IMR-90 (cell line): ENCODE results near the gene EXOC6. TPM values are rescaled to one million over a fixed set of nuclear protein-coding genes. Genes with fewer than 3 reads are reported as not detected.
"Not testable (repeated sequence)": the region's sequence is repeated elsewhere in the genome, so short reads cannot be mapped to it uniquely, and the experiment has no call there.

Source experiments
- ATAC-seq: fragments of 200-7000 bp; cut with Tn5 transposase; 2 replicates; pipeline ENCODE4 v1.9.1; 2020; ENCODE audit warnings: low read depth, mild to moderate bottlenecking, moderate library complexity
- BruUV-seq: library from RNA; stranded (reverse); fragments of 400-500 nt; replicated peaks from 2 replicates; lab custom pipeline; 2021; lab: Mats Ljungman, UMichigan
- CTCF ChIA-PET: fragments of 300-600 bp; formaldehyde crosslinking; extraction: SDS; loops from one replicate; lab custom pipeline; 2021; ENCODE audit warnings: antibody characterized with exemption; lab: Yijun Ruan, JAX
- POLR2A ChIA-PET: fragments of 300-600 bp; sonication (Branson Sonifier 250); formaldehyde crosslinking; loops from one replicate; lab custom pipeline; 2022; ENCODE audit warnings: antibody characterized with exemption; ENCODE audit not compliant: unreplicated experiment; lab: Charles Lee
- DNase-seq: peaks from one replicate; pipeline ENCODE4 v3.0.0; 2013
- H2AFZ ChIP-seq: replicated peaks from 2 replicates; pipeline ENCODE3; 2013; ENCODE audit warnings: low read length, mild to moderate bottlenecking; ENCODE audit not compliant: poor library complexity
- H2AK5ac ChIP-seq: 2 replicates; pipeline ENCODE4 v1.6.1; 2013; ENCODE audit warnings: low read depth, low read length, inconsistent platforms
- H2AK9ac ChIP-seq: replicated peaks from 2 replicates; pipeline ENCODE3; 2013; ENCODE audit warnings: mild to moderate bottlenecking, low read depth, low read length, moderate library complexity; ENCODE audit not compliant: poor library complexity
- H2BK120ac ChIP-seq: 2 replicates; pipeline ENCODE4 v1.6.1; 2013; ENCODE audit warnings: low read depth, low read length, inconsistent platforms
- H2BK15ac ChIP-seq: 3 replicates; pipeline ENCODE4 v1.6.1; 2013; ENCODE audit warnings: low read depth, low read length, inconsistent platforms
- H2BK20ac ChIP-seq: 2 replicates; pipeline ENCODE4 v1.6.1; 2013; ENCODE audit warnings: low read depth, mild to moderate bottlenecking, inconsistent platforms, low read length, moderate library complexity
- H2BK5ac ChIP-seq: 2 replicates; pipeline ENCODE4 v1.6.1; 2013; ENCODE audit warnings: mild to moderate bottlenecking, low read depth, low read length, inconsistent platforms; ENCODE audit not compliant: poor library complexity, severe bottlenecking
- H3K14ac ChIP-seq: replicated peaks from 2 replicates; pipeline ENCODE4 v1.6.1; 2013; ENCODE audit warnings: low read depth, low read length, inconsistent platforms
- H3K18ac ChIP-seq: 2 replicates; pipeline ENCODE4 v1.6.1; 2013; ENCODE audit warnings: low read depth, low read length, control low read depth
- H3K23ac ChIP-seq: 2 replicates; pipeline ENCODE4 v1.6.1; 2013; ENCODE audit warnings: low read depth, low read length, inconsistent platforms
- H3K27ac ChIP-seq: 2 replicates; pipeline ENCODE4 v1.5.1; 2013; ENCODE audit warnings: mild to moderate bottlenecking, control low read depth, low read length; ENCODE audit not compliant: insufficient read depth
- H3K27me3 ChIP-seq: 2 replicates; pipeline ENCODE4 v1.6.1; 2013; ENCODE audit warnings: low read length; ENCODE audit not compliant: control insufficient read depth, insufficient read depth
- H3K36me3 ChIP-seq: 2 replicates; pipeline ENCODE4 v1.6.1; 2013; ENCODE audit warnings: low read length, mixed read lengths; ENCODE audit not compliant: control insufficient read depth, insufficient read depth
- H3K4ac ChIP-seq: 2 replicates; pipeline ENCODE4 v1.6.1; 2013; ENCODE audit warnings: low read depth, low read length, inconsistent platforms
- H3K4me1 ChIP-seq: 2 replicates; pipeline ENCODE4 v1.6.1; 2013; ENCODE audit warnings: low read length, mixed read lengths; ENCODE audit not compliant: control insufficient read depth, insufficient read depth
- H3K4me2 ChIP-seq: 2 replicates; pipeline ENCODE4 v1.6.1; 2013; ENCODE audit warnings: low read depth, mild to moderate bottlenecking, control low read depth, low read length, moderate library complexity
- H3K4me3 ChIP-seq: 2 replicates; pipeline ENCODE4 v1.5.1; 2013; ENCODE audit warnings: low read depth, mild to moderate bottlenecking, control low read depth, low read length, moderate library complexity; ENCODE audit not compliant: insufficient read depth
- H3K56ac ChIP-seq: 2 replicates; pipeline ENCODE4 v1.6.1; 2013; ENCODE audit warnings: low read length, inconsistent platforms; ENCODE audit not compliant: insufficient read depth; ENCODE audit errors: extremely low read depth
- H3K79me1 ChIP-seq, 2 experiments: 2 replicates each; pipeline ENCODE4 v1.6.1; 2013; ENCODE audit warnings: low read length in 2 of 2, inconsistent platforms in 1 of 2, low read depth in 1 of 2
- H3K9ac ChIP-seq: 2 replicates; pipeline ENCODE4 v1.6.1; 2013; ENCODE audit warnings: low read depth, low read length, control low read depth
- H3K9me1 ChIP-seq: 2 replicates; pipeline ENCODE4 v1.6.1; 2013; ENCODE audit warnings: low read length, inconsistent platforms; ENCODE audit not compliant: insufficient read depth
- H3K9me3 ChIP-seq: 2 replicates; pipeline ENCODE4 v1.6.1; 2013; ENCODE audit warnings: low read length; ENCODE audit not compliant: control insufficient read depth, insufficient read depth
- H4K20me1 ChIP-seq: 2 replicates; pipeline ENCODE4 v1.6.1; 2013; ENCODE audit warnings: low read length, inconsistent platforms; ENCODE audit not compliant: insufficient read depth
- H4K5ac ChIP-seq: 2 replicates; pipeline ENCODE4 v1.6.1; 2013; ENCODE audit warnings: mild to moderate bottlenecking, low read depth, low read length, control low read depth
- H4K8ac ChIP-seq, 2 experiments: 2 replicates each; pipeline ENCODE4 v1.6.1; 2013; ENCODE audit warnings: low read depth in 2 of 2, low read length in 2 of 2, control low read depth in 1 of 2, inconsistent platforms in 1 of 2
- H4K91ac ChIP-seq: 2 replicates; pipeline ENCODE4 v1.6.1; 2013; ENCODE audit warnings: low read depth, low read length, inconsistent platforms; ENCODE audit not compliant: insufficient read depth
- WGBS, 2 experiments: methylation state at CpG; one replicate each; pipeline versions ENCODE4 v1.1.5 to v1.1.7; 2013; ENCODE audit warnings: missing lambda C conversion rate in 2 of 2; ENCODE audit not compliant: insufficient read length in 1 of 2; ENCODE audit errors: extremely low coverage in 2 of 2; 5-methylcytosine and 5-hydroxymethylcytosine counted together
- dilution Hi-C: fragments of 300-500 bp; cut with HindIII; formaldehyde crosslinking; loops from one replicate; pipeline ENCODE4 v1.14.3; 2018; ENCODE audit warnings: low sequenced_read_pairs; ENCODE audit not compliant: unreplicated experiment
- in situ Hi-C: fragments of 300-500 bp; cut with MboI; formaldehyde crosslinking; loops from 3 replicates; pipeline ENCODE4 v1.14.3; 2019; ENCODE audit warnings: low sequenced_read_pairs, inconsistent platforms, mixed read lengths
- intact Hi-C: fragments of 100-400 bp; cut with micrococcal nuclease; formaldehyde crosslinking; loops from 2 replicates; pipeline ENCODE4 v1.10.0; 2022
- polyA plus RNA-seq, 3 experiments: library from polyadenylated mRNA; depleted of rRNA; stranded (reverse); fragments of >200 nt; gene quantifications; 2 replicates each; pipeline ENCODE4 v1.2.3, GENCODE V29; 2012; ENCODE audit warnings: low replicate concordance in 1 of 3
- total RNA-seq: library from RNA; depleted of rRNA; stranded (reverse); fragments of >200 nt; gene quantifications from 2 replicates; pipeline ENCODE4 v1.2.3, GENCODE V29; 2012

EXOC6 gene
- total and polyA plus RNA-seq, 2 of the 4 experiments (the other 2 are of a cell fraction) = 4.5 to 11.5 TPM

GRCh38 chr10:92912631-92913030, 64.3 kb downstream of the EXOC6 start:
- H2BK20ac ChIP-seq, H2BK120ac ChIP-seq, in situ Hi-C loops, dilution Hi-C loops, H3K36me3 ChIP-seq, CTCF ChIA-PET, H2BK5ac ChIP-seq, BruUV-seq, H3K4ac ChIP-seq, H3K27me3 ChIP-seq, H4K91ac ChIP-seq, H4K8ac ChIP-seq, H3K23ac ChIP-seq, H2AK9ac ChIP-seq, H3K18ac ChIP-seq, H4K20me1 ChIP-seq, H3K79me1 ChIP-seq, intact Hi-C loops, H3K9ac ChIP-seq, H2AFZ ChIP-seq, H3K9me1 ChIP-seq, H3K4me1 ChIP-seq, POLR2A ChIA-PET, H2BK15ac ChIP-seq, H3K56ac ChIP-seq, DNase-seq, H3K4me3 ChIP-seq, H3K27ac ChIP-seq, H3K14ac ChIP-seq, H2AK5ac ChIP-seq, H4K5ac ChIP-seq, ATAC-seq, H3K4me2 ChIP-seq, H3K9me3 ChIP-seq: not testable (repeated sequence)
- WGBS, 2 experiments = no CpG with 5 or more reads among the region's 4 CpGs
